RWPE2 (cell line): ENCODE results near the gene UBE2G2.

Experiments used
- ATAC-seq: fragments of 200-7000 bp; cut with Tn5 transposase; 3 replicates; pipeline ENCODE4 v1.9.1; 2021; ENCODE audit warnings: low read depth
- DNase-seq: peaks from one replicate; pipeline ENCODE4 v3.0.0-alpha.2; 2020; ENCODE audit warnings: low spot score
- H3K27ac ChIP-seq: fragments of 450-650 bp; 2 replicates; pipeline ENCODE4 v1.5.1; 2017; ENCODE audit warnings: mild to moderate bottlenecking; ENCODE audit not compliant: poor library complexity, severe bottlenecking
- H3K27me3 ChIP-seq: fragments of 250-450 bp; sonication (Bioruptor Pico); 2 replicates; pipeline ENCODE4 v1.5.1; 2021; ENCODE audit warnings: mild to moderate bottlenecking, moderate library complexity; ENCODE audit not compliant: insufficient read depth, poor library complexity, severe bottlenecking
- H3K36me3 ChIP-seq: fragments of 250-450 bp; sonication (Bioruptor Pico); 2 replicates; pipeline ENCODE4 v1.5.1; 2020; ENCODE audit warnings: low read depth, mild to moderate bottlenecking, moderate library complexity
- H3K4me1 ChIP-seq: fragments of 250-450 bp; sonication (Bioruptor Pico); 2 replicates; pipeline ENCODE4 v1.5.1; 2021; ENCODE audit warnings: mild to moderate bottlenecking, moderate library complexity; ENCODE audit not compliant: insufficient read depth, poor library complexity, severe bottlenecking
- H3K4me3 ChIP-seq: fragments of 250-450 bp; sonication (Bioruptor Pico); 2 replicates; pipeline ENCODE4 v1.5.1; 2021; ENCODE audit warnings: mild to moderate bottlenecking, moderate library complexity; ENCODE audit not compliant: severe bottlenecking
- H3K9me3 ChIP-seq: fragments of 250-450 bp; sonication (Bioruptor Pico); 2 replicates; pipeline ENCODE4 v1.5.1; 2021; ENCODE audit warnings: mild to moderate bottlenecking, moderate library complexity; ENCODE audit not compliant: severe bottlenecking
- CTCF ChIP-seq: fragments of 450-650 bp; IDR thresholded peaks from one replicate; pipeline ENCODE4 v1.5.1; 2017; ENCODE audit warnings: mild to moderate bottlenecking, moderate library complexity; ENCODE audit not compliant: poor library complexity, severe bottlenecking

Gene UBE2G2

GRCh38 chr21:44819283-44820243, 17.9 kb upstream of the UBE2G2 start:
- ATAC-seq (no peak), DNase-seq (no peak)
- TF ChIP-seq CTCF: no peak
- Histone ChIP-seq H3K27ac (no peak overlapping the region), H3K9me3 (peaks cover 16% of the 10 kb centered on the region), H3K4me1 (no peaks in the 10 kb centered on the region), H3K27me3 (no peaks in the 10 kb centered on the region), H3K4me3 (no peak overlapping the region), H3K36me3 (peaks cover 2% of the 10 kb centered on the region; the same call in 1 of the 2 replicates)

GRCh38 chr21:44818640-44819011, 17.0 kb upstream of the UBE2G2 start:
- Histone ChIP-seq H3K27ac (peak overlapping the region; percentile 58), H3K27me3 (no peaks in the 10 kb centered on the region), H3K4me1 (no peaks in the 10 kb centered on the region), H3K36me3 (peaks cover 11% of the 10 kb centered on the region; the same call in 1 of the 2 replicates), H3K4me3 (peak overlapping the region; percentile 77), H3K9me3 (peaks cover 15% of the 10 kb centered on the region)
- ATAC-seq (no peak), DNase-seq (no peak)
- TF ChIP-seq CTCF: no peak

- Histone ChIP-seq H3K27me3 (no peaks in the 10 kb centered on the region), H3K9me3 (peaks cover 13% of the 10 kb centered on the region), H3K4me3 (peak within 1 kb of the TSS; percentile 77), H3K4me1 (no peaks in the 10 kb centered on the region), H3K27ac (peak within 1 kb of the TSS; percentile 58), H3K36me3 (peaks cover 13% of the 10 kb centered on the region; the same call in 1 of the 2 replicates)
- no peak for TF ChIP-seq CTCF
- DNase-seq: no peak
- peak; percentile 55 for ATAC-seq
Observed at GRCh38 chr21:44817914-44818639, 16.5 kb upstream of the UBE2G2 start, which contains the start of gene SUMO3. Gene SUMO3 (minus strand): TSS chr21:44818062. CDS start chr21:44817968, 94 bp downstream.

DNA sequence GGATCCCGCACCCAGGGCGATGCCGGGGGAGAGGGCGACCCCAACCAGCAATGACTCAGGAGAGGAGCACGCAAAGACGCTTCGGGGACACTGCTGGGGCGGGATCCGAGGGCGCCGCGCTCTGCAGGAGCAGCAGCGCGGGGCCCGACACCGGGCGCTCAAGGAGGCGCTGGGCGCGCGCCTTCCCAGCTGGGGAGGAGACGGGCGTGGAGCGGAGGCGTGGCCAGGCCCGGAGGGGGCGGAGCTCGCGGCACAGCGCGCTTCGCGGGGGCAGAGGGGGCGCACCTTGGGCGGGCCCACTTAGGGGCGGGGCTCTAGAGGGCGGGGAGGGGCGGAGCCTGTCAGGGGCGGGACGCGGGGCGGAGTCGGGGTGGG, 15.9 kb upstream of the UBE2G2 start:
- TF ChIP-seq CTCF: no peak

More for the DNA sequence above, 15.9 kb upstream of the UBE2G2 start:
- Histone ChIP-seq H3K36me3 (peaks cover 16% of the 10 kb centered on the region), H3K9me3 (peaks cover 11% of the 10 kb centered on the region), H3K27ac (peak overlapping the region; percentile 58), H3K27me3 (no peaks in the 10 kb centered on the region), H3K4me3 (peak overlapping the region; percentile 77), H3K4me1 (no peaks in the 10 kb centered on the region)
- ATAC-seq: peak; percentile 74
- peak; percentile 82 for DNase-seq
